Measurements from ENCODE around the gene ASB10. TPM values are rescaled to one million over a fixed set of nuclear protein-coding genes. Genes with fewer than 3 reads are reported as not detected.

ASB10 gene
- total RNA-seq, 1 experiment from 2014 or later, result not detected

DNA sequence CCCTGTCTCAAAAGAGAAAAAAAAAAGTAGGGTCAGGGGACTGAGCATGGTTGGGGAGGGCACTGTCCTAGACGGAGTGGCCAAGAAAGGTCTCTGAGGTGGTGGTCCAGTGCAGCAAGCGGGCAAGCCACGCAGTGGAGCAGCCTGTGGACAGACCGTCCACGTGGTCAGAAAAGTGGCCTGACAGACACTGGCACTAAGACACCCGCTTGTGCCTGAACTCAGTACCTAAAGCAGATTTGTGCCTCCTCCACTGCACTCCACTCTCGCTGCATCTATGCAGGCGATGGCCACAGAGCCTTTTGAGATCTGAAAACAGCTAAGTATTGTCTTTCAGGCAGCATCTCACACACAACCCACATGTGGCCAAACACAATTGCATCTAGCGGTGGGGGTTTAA is 8.8 kb downstream of the ASB10 start:
- ChIA-PET CTCF (interaction anchor here (1.0 to 4.2 kb wide), 4 partner anchors 10 to 67 kb away, joined by 3 to 52 read pairs (median 8); no protein-coding TSS in a partner anchor), POLR2A (no interaction called here)
- no peak for ATAC-seq
- Mint-ChIP-seq H3K36me3 (no peaks in the 10 kb centered on the region), H3K27ac (no peak overlapping the region), H3K27me3 (ENCODE audit: low read depth) (peaks cover 47% of the 10 kb centered on the region), H3K4me3 (no peak overlapping the region), H3K4me1 (peaks cover 9% of the 10 kb centered on the region; the same call in 1 of the 2 replicates), H3K9me3 (peaks cover 3% of the 10 kb centered on the region)
- TF ChIP-seq ZNF232 (CRISPR knock-in tag; IDR thresholded peaks at IDR 0.05) (no peak), FOXK1 (CRISPR knock-in tag; IDR thresholded peaks at IDR 0.05) (no peak), OVOL2 (CRISPR knock-in tag; IDR thresholded peaks at IDR 0.05; ENCODE audit: borderline replicate concordance) (no peak), CREM (CRISPR knock-in tag; IDR thresholded peaks at IDR 0.05) (no peak), SOX15 (CRISPR knock-in tag; IDR thresholded peaks at IDR 0.05) (no peak), ZNF138 (CRISPR knock-in tag; conservative IDR thresholded peaks at IDR 0.05) (no peak), HMGA2 (CRISPR knock-in tag; IDR thresholded peaks at IDR 0.05) (no peak), FOXJ3 (CRISPR knock-in tag; IDR thresholded peaks at IDR 0.05; ENCODE audit: borderline replicate concordance) (no peak)
- TF ChIP-seq, protein P1, sequence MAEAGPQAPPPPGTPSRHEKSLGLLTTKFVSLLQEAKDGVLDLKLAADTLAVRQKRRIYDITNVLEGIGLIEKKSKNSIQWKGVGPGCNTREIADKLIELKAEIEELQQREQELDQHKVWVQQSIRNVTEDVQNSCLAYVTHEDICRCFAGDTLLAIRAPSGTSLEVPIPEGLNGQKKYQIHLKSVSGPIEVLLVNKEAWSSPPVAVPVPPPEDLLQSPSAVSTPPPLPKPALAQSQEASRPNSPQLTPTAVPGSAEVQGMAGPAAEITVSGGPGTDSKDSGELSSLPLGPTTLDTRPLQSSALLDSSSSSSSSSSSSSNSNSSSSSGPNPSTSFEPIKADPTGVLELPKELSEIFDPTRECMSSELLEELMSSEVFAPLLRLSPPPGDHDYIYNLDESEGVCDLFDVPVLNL (CRISPR knock-in tag; IDR thresholded peaks at IDR 0.05; ENCODE audit: borderline replicate concordance, low read depth), result no peak
- TF ChIP-seq, protein P2, sequence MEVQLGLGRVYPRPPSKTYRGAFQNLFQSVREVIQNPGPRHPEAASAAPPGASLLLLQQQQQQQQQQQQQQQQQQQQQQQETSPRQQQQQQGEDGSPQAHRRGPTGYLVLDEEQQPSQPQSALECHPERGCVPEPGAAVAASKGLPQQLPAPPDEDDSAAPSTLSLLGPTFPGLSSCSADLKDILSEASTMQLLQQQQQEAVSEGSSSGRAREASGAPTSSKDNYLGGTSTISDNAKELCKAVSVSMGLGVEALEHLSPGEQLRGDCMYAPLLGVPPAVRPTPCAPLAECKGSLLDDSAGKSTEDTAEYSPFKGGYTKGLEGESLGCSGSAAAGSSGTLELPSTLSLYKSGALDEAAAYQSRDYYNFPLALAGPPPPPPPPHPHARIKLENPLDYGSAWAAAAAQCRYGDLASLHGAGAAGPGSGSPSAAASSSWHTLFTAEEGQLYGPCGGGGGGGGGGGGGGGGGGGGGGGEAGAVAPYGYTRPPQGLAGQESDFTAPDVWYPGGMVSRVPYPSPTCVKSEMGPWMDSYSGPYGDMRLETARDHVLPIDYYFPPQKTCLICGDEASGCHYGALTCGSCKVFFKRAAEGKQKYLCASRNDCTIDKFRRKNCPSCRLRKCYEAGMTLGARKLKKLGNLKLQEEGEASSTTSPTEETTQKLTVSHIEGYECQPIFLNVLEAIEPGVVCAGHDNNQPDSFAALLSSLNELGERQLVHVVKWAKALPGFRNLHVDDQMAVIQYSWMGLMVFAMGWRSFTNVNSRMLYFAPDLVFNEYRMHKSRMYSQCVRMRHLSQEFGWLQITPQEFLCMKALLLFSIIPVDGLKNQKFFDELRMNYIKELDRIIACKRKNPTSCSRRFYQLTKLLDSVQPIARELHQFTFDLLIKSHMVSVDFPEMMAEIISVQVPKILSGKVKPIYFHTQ (CRISPR knock-in tag; IDR thresholded peaks at IDR 0.05), result no peak
- TF ChIP-seq, protein P3, sequence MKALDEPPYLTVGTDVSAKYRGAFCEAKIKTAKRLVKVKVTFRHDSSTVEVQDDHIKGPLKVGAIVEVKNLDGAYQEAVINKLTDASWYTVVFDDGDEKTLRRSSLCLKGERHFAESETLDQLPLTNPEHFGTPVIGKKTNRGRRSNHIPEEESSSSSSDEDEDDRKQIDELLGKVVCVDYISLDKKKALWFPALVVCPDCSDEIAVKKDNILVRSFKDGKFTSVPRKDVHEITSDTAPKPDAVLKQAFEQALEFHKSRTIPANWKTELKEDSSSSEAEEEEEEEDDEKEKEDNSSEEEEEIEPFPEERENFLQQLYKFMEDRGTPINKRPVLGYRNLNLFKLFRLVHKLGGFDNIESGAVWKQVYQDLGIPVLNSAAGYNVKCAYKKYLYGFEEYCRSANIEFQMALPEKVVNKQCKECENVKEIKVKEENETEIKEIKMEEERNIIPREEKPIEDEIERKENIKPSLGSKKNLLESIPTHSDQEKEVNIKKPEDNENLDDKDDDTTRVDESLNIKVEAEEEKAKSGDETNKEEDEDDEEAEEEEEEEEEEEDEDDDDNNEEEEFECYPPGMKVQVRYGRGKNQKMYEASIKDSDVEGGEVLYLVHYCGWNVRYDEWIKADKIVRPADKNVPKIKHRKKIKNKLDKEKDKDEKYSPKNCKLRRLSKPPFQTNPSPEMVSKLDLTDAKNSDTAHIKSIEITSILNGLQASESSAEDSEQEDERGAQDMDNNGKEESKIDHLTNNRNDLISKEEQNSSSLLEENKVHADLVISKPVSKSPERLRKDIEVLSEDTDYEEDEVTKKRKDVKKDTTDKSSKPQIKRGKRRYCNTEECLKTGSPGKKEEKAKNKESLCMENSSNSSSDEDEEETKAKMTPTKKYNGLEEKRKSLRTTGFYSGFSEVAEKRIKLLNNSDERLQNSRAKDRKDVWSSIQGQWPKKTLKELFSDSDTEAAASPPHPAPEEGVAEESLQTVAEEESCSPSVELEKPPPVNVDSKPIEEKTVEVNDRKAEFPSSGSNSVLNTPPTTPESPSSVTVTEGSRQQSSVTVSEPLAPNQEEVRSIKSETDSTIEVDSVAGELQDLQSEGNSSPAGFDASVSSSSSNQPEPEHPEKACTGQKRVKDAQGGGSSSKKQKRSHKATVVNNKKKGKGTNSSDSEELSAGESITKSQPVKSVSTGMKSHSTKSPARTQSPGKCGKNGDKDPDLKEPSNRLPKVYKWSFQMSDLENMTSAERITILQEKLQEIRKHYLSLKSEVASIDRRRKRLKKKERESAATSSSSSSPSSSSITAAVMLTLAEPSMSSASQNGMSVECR (CRISPR knock-in tag; IDR thresholded peaks at IDR 0.05; ENCODE audit: borderline replicate concordance), result no peak
- TF ChIP-seq, protein P4, sequence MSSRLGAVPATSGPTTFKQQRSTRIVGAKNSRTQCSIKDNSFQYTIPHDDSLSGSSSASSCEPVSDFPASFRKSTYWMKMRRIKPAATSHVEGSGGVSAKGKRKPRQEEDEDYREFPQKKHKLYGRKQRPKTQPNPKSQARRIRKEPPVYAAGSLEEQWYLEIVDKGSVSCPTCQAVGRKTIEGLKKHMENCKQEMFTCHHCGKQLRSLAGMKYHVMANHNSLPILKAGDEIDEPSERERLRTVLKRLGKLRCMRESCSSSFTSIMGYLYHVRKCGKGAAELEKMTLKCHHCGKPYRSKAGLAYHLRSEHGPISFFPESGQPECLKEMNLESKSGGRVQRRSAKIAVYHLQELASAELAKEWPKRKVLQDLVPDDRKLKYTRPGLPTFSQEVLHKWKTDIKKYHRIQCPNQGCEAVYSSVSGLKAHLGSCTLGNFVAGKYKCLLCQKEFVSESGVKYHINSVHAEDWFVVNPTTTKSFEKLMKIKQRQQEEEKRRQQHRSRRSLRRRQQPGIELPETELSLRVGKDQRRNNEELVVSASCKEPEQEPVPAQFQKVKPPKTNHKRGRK (CRISPR knock-in tag; IDR thresholded peaks at IDR 0.05; ENCODE audit: borderline replicate concordance), result no peak
- TF ChIP-seq, protein P5, sequence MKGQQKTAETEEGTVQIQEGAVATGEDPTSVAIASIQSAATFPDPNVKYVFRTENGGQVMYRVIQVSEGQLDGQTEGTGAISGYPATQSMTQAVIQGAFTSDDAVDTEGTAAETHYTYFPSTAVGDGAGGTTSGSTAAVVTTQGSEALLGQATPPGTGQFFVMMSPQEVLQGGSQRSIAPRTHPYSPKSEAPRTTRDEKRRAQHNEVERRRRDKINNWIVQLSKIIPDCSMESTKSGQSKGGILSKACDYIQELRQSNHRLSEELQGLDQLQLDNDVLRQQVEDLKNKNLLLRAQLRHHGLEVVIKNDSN (CRISPR knock-in tag; IDR thresholded peaks at IDR 0.05), result no peak
- TF ChIP-seq, protein P6, sequence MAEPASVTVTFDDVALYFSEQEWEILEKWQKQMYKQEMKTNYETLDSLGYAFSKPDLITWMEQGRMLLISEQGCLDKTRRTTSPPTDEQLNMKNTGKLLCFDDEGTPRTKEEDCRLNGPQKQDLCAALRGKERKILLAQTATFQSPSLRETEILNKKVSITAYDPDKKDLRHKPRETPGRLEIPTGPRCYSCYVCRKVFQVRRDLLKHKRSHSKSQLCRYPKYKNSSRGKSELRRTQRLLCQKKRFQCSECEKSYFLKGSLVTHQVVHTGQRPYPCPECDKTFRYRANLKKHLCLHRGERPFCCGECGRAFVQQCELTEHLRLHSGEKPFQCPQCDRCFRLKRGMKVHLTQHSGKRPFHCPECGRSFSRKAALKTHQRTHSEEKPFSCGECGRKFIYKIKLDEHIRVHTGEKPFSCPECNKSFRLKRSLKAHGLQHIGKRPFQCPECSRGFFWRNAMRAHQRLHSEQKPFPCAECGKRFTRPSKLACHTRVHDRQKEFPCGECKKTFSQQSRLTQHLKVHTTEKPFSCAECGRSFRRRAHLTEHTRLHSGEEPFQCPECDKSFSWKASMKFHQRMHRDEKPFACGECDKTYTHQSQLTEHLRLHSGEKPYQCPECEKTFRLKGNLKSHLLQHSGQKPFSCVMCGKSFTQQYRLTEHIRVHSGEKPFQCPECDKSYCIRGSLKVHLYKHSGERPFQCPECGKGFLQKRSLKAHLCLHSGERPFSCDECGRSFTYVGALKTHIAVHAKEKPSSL (CRISPR knock-in tag; conservative IDR thresholded peaks at IDR 0.05), result no peak
- TF ChIP-seq, protein P7, sequence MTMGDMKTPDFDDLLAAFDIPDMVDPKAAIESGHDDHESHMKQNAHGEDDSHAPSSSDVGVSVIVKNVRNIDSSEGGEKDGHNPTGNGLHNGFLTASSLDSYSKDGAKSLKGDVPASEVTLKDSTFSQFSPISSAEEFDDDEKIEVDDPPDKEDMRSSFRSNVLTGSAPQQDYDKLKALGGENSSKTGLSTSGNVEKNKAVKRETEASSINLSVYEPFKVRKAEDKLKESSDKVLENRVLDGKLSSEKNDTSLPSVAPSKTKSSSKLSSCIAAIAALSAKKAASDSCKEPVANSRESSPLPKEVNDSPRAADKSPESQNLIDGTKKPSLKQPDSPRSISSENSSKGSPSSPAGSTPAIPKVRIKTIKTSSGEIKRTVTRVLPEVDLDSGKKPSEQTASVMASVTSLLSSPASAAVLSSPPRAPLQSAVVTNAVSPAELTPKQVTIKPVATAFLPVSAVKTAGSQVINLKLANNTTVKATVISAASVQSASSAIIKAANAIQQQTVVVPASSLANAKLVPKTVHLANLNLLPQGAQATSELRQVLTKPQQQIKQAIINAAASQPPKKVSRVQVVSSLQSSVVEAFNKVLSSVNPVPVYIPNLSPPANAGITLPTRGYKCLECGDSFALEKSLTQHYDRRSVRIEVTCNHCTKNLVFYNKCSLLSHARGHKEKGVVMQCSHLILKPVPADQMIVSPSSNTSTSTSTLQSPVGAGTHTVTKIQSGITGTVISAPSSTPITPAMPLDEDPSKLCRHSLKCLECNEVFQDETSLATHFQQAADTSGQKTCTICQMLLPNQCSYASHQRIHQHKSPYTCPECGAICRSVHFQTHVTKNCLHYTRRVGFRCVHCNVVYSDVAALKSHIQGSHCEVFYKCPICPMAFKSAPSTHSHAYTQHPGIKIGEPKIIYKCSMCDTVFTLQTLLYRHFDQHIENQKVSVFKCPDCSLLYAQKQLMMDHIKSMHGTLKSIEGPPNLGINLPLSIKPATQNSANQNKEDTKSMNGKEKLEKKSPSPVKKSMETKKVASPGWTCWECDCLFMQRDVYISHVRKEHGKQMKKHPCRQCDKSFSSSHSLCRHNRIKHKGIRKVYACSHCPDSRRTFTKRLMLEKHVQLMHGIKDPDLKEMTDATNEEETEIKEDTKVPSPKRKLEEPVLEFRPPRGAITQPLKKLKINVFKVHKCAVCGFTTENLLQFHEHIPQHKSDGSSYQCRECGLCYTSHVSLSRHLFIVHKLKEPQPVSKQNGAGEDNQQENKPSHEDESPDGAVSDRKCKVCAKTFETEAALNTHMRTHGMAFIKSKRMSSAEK (CRISPR knock-in tag; IDR thresholded peaks at IDR 0.05; ENCODE audit: borderline replicate concordance), result no peak
- DNase-seq (ENCODE audit: low spot score), result no peak
